GM12878 (cell line): ENCODE data around the gene ADGRG4. TPM values are rescaled to one million over a fixed set of nuclear protein-coding genes. Genes with fewer than 3 reads are reported as not detected.

Experiments
- ATAC-seq: fragments of 200-7000 bp; cut with Tn5 transposase; 3 replicates; pipeline ENCODE4 v1.9.1; 2020; ENCODE audit warnings: mild to moderate bottlenecking, moderate library complexity
- BruUV-seq: library from RNA; stranded (reverse); fragments of 400-500 nt; replicated peaks from 2 replicates; lab custom pipeline; 2021; lab: Mats Ljungman, UMichigan
- CTCF ChIA-PET: fragments of 300-600 bp; sonication (Branson Sonifier 250); formaldehyde crosslinking; extraction: SDS; loops from one replicate; lab custom pipeline; 2021; ENCODE audit warnings: inconsistent platforms; lab: Yijun Ruan, JAX
- POLR2A ChIA-PET: fragments of 350-600 bp; formaldehyde crosslinking; extraction: SDS; loops from one replicate; lab custom pipeline; 2021; ENCODE audit warnings: inconsistent platforms; lab: Charles Lee
- RAD21 ChIA-PET: fragments of 300-600 bp; sonication (Branson Sonifier 250); formaldehyde crosslinking; loops from one replicate; lab custom pipeline; 2023; ENCODE audit warnings: antibody characterized with exemption; ENCODE audit not compliant: unreplicated experiment; lab: Charles Lee
- SMC1A ChIA-PET: fragments of 300-600 bp; sonication (Branson Sonifier 250); formaldehyde crosslinking; loops from one replicate; lab custom pipeline; 2023; ENCODE audit not compliant: unreplicated experiment, uncharacterized antibody; lab: Charles Lee
- DNase-seq: peaks from one replicate; pipeline ENCODE4 v3.0.0-alpha.2; 2011; ENCODE audit warnings: low read depth, low spot score
- FAIRE-seq: peaks from 3 replicates; lab custom pipeline; 2011; peaks lifted over from hg19 to GRCh38; lab: Jason Lieb, UNC
- H2AFZ ChIP-seq: 2 replicates; pipeline ENCODE4 v1.6.0; 2011; ENCODE audit warnings: low read depth, low read length, control low read depth; ENCODE audit not compliant: control insufficient read depth
- H3K27ac ChIP-seq: 2 replicates; pipeline ENCODE4 v1.5.1; 2011; ENCODE audit warnings: control low read depth; ENCODE audit not compliant: control insufficient read depth, insufficient read depth
- H3K27me3 ChIP-seq, 2 experiments: replicated peaks in 1 of 2; 2 replicates each; pipeline versions ENCODE4 v1.6.0 to v1.6.1; 2011; ENCODE audit warnings: low read length in 1 of 2; ENCODE audit not compliant: control insufficient read depth in 2 of 2, insufficient read depth in 2 of 2
- H3K36me3 ChIP-seq, 2 experiments: 2 replicates each; pipeline ENCODE4 v1.5.1; 2011; ENCODE audit warnings: low read length in 1 of 2; ENCODE audit not compliant: control insufficient read depth in 2 of 2, insufficient read depth in 2 of 2
- H3K4me1 ChIP-seq: 2 replicates; pipeline ENCODE4 v1.6.1; 2011; ENCODE audit warnings: mild to moderate bottlenecking, low read length, moderate library complexity, mixed read lengths; ENCODE audit not compliant: control insufficient read depth, insufficient read depth
- H3K4me2 ChIP-seq: 2 replicates; pipeline ENCODE4 v1.6.0; 2011; ENCODE audit warnings: control low read depth; ENCODE audit not compliant: control insufficient read depth, insufficient read depth
- H3K4me3 ChIP-seq: fragments of 200-600 bp; sonication (generic); 2 replicates; pipeline ENCODE4 v1.5.1; 2016
- H3K79me2 ChIP-seq: 2 replicates; pipeline ENCODE4 v1.6.0; 2011; ENCODE audit warnings: low read length; ENCODE audit not compliant: control insufficient read depth, insufficient read depth
- H3K9ac ChIP-seq: 2 replicates; pipeline ENCODE4 v1.8.0; 2011; ENCODE audit warnings: low read length, control low read depth, mixed read lengths; ENCODE audit not compliant: control insufficient read depth, insufficient read depth
- H3K9me3 ChIP-seq: replicated peaks from 3 replicates; pipeline ENCODE4 v1.5.1; 2011; ENCODE audit warnings: mild to moderate bottlenecking, low read length; ENCODE audit not compliant: control insufficient read depth, insufficient read depth
- H4K20me1 ChIP-seq: 2 replicates; pipeline ENCODE4 v1.6.0; 2011; ENCODE audit not compliant: control insufficient read depth, insufficient read depth
- ASH2L ChIP-seq: fragments of 300-600, 200-600 bp; sonication (generic); IDR thresholded peaks from 2 replicates; pipeline ENCODE4 v1.6.1; 2017; ENCODE audit warnings: low read depth, mild to moderate bottlenecking, borderline replicate concordance
- CBX3 ChIP-seq: fragments of 200-600 bp; sonication (generic); IDR thresholded peaks from 2 replicates; pipeline ENCODE4 v1.6.1; 2016; ENCODE audit warnings: low read depth, borderline replicate concordance
- CHD2 ChIP-seq: IDR thresholded peaks from 2 replicates; pipeline ENCODE4 v1.6.1; 2011; ENCODE audit warnings: low read depth, low read length, improper control_type of control experiment, borderline replicate concordance
- CREM ChIP-seq: IDR thresholded peaks from 2 replicates; pipeline ENCODE4 v1.6.1; 2014; ENCODE audit warnings: antibody characterized with exemption, low read depth
- EGR1 ChIP-seq, 2 experiments: IDR thresholded peaks; 1 replicate in 1 of 2; 2 replicates in 1 of 2; pipeline ENCODE4 v1.6.1; 2011 to 2012; ENCODE audit warnings: low read depth in 2 of 2, low read length in 2 of 2, borderline replicate concordance in 1 of 2, mild to moderate bottlenecking in 1 of 2, moderate library complexity in 1 of 2
- FOS ChIP-seq: IDR thresholded peaks from 3 replicates; pipeline ENCODE4 v1.6.1; 2011; ENCODE audit warnings: borderline replicate concordance; ENCODE audit not compliant: insufficient read length; ENCODE audit errors: extremely low read depth
- MTA3 ChIP-seq: IDR thresholded peaks from 2 replicates; pipeline ENCODE4 v1.6.1; 2012; ENCODE audit warnings: low read length, inconsistent platforms, borderline replicate concordance
- NR2C1 ChIP-seq: fragments of 450-650 bp; IDR thresholded peaks from 2 replicates; pipeline ENCODE4 v1.6.1; 2017; ENCODE audit warnings: antibody characterized with exemption, mild to moderate bottlenecking, moderate library complexity
- RAD21 ChIP-seq: IDR thresholded peaks from 2 replicates; pipeline ENCODE4 v1.6.1; 2011; ENCODE audit warnings: mild to moderate bottlenecking, low read depth, low read length, moderate library complexity; ENCODE audit not compliant: insufficient read depth
- RAD51 ChIP-seq: fragments of 450-650 bp; IDR thresholded peaks from 2 replicates; pipeline ENCODE4 v1.6.1; 2016; ENCODE audit warnings: moderate library complexity, mild to moderate bottlenecking, inconsistent platforms
- RB1 ChIP-seq: fragments of 450-650 bp; formaldehyde crosslinking; IDR thresholded peaks from 2 replicates; pipeline ENCODE4 v1.6.1; 2017; ENCODE audit warnings: mild to moderate bottlenecking, borderline replicate concordance
- SMC3 ChIP-seq: IDR thresholded peaks from 2 replicates; pipeline ENCODE4 v1.6.1; 2011; ENCODE audit warnings: low read length, improper control_type of control experiment, borderline replicate concordance
- SP1 ChIP-seq: IDR thresholded peaks from one replicate; pipeline ENCODE4 v1.6.1; 2011; ENCODE audit warnings: low read depth, low read length
- SRF ChIP-seq, 2 experiments: IDR thresholded peaks; 2 replicates each; pipeline ENCODE4 v1.6.1; 2011; ENCODE audit warnings: low read depth in 2 of 2, low read length in 2 of 2, mild to moderate bottlenecking in 1 of 2, moderate library complexity in 1 of 2
- USF1 ChIP-seq: IDR thresholded peaks from 2 replicates; pipeline ENCODE4 v1.6.1; 2011; ENCODE audit warnings: borderline replicate concordance, low read depth, mild to moderate bottlenecking, moderate library complexity, mixed read lengths, low read length; ENCODE audit not compliant: insufficient read depth; ENCODE audit errors: extremely low read length
- ZNF217 ChIP-seq: fragments of 450-650 bp; IDR thresholded peaks from 2 replicates; pipeline ENCODE4 v1.6.1; 2017; ENCODE audit warnings: antibody characterized with exemption, mild to moderate bottlenecking
- ZNF24 ChIP-seq: fragments of 450-650 bp; IDR thresholded peaks from 2 replicates; pipeline ENCODE4 v1.6.1; 2017; ENCODE audit warnings: antibody characterized with exemption, mild to moderate bottlenecking
- WGBS: methylation state at CpG from one replicate; pipeline ENCODE4 v1.1.6; 2016; ENCODE audit warnings: low lambda C conversion rate; ENCODE audit not compliant: insufficient replicate concordance, insufficient coverage; ENCODE audit errors: missing lambda C conversion rate; 5-methylcytosine and 5-hydroxymethylcytosine counted together
- in situ Hi-C: fragments of 300-500 bp; cut with MboI; formaldehyde crosslinking; loops from 9 replicates; pipeline ENCODE4 v1.14.3; 2018; ENCODE audit warnings: mixed read lengths
- intact Hi-C: fragments of 100-400 bp; cut with micrococcal nuclease; formaldehyde crosslinking; loops from one replicate; pipeline ENCODE4 v1.14.2; 2022; ENCODE audit not compliant: unreplicated experiment
- polyA plus RNA-seq, 11 experiments: library from polyadenylated mRNA; depleted of rRNA in 4 of 11; unstranded in 6 of 11; stranded (reverse) in 5 of 11; fragments of >200 nt; fragmentation: Nextera tagmentation in 4 of 11; fragmentation: Illumina TruSeq in 1 of 11; extraction: Ambion mirVana in 4 of 11; extraction: Trizol in 1 of 11; gene quantifications; 1 replicate in 1 of 11; 2 replicates in 10 of 11; pipeline versions ENCODE4 v1.2.1 to v1.2.3, GENCODE V29; 2011 to 2016; ENCODE audit warnings: inconsistent platforms in 2 of 11, missing spikeins in 2 of 11, low read depth in 1 of 11
- total RNA-seq, 4 experiments: library from RNA; depleted of rRNA in 3 of 4; stranded (reverse); fragments of >200 nt in 3 of 4; fragmentation: Illumina TruSeq in 1 of 4; extraction: Trizol in 1 of 4; gene quantifications; 2 replicates each; pipeline versions ENCODE4 v1.2.1 to v1.2.3, GENCODE V29; 2013 to 2021

ADGRG4 gene
- total and polyA plus RNA-seq, 10 of the 15 experiments (the other 5 are each of a cell fraction or from before 2014, with no cell fraction given), result not detected

- ATAC-seq, result no peak
- WGBS, result 0% methylated on average over 1 of the region's 1 CpG
- Histone ChIP-seq H3K27ac (no peak overlapping the region), H3K9me3 (no peaks in the 10 kb centered on the region), H4K20me1 (no peaks in the 10 kb centered on the region), H2AFZ (no peak overlapping the region), H3K27me3 (no peaks in the 10 kb centered on the region), H3K4me3 (no peak overlapping the region), H3K4me1 (no peaks in the 10 kb centered on the region), H3K9ac (no peak overlapping the region), H3K79me2 (no peaks in the 10 kb centered on the region)
- intact Hi-C loops, result no loop called here
- RAD21 ChIA-PET, result no interaction called here
- SMC1A ChIA-PET, result no interaction called here
- CTCF ChIA-PET, result no interaction called here
- in situ Hi-C loops, result no loop called here
- no TSS peak for BruUV-seq
- TF ChIP-seq FOS, result no peak
- TF ChIP-seq, all 136 proteins: peak for 0
- POLR2A ChIA-PET, result no interaction called here
- FAIRE-seq (no peak), DNase-seq (no peak)
- Histone ChIP-seq H3K36me3 (no peaks in the 10 kb centered on the region), H3K4me2 (no peak overlapping the region)
Measured at GRCh38 chrX:136347706-136348105, 46.9 kb downstream of the ADGRG4 start.

GRCh38 chrX:136353526-136354093 lies 52.8 kb downstream of the ADGRG4 start:
- no peak overlapping the region for H3K4me3 ChIP-seq
- H3K9me3 ChIP-seq, result no peaks in the 10 kb centered on the region
- no peaks in the 10 kb centered on the region for H4K20me1 ChIP-seq
- DNase-seq, result no peak
- WGBS, result 24% methylated on average over 4 of the region's 4 CpGs
- H3K27me3 ChIP-seq, result no peaks in the 10 kb centered on the region; a peak in 1 of 4 replicates
- TF ChIP-seq MTA3, result no peak
- no peak for TF ChIP-seq ZNF217
- no peak for TF ChIP-seq SP1
- TF ChIP-seq USF1, result no peak
- TF ChIP-seq RAD51, result no peak
- TF ChIP-seq RAD21, result no peak
- no peak for TF ChIP-seq NR2C1
- no peak for TF ChIP-seq RB1
- no peak for TF ChIP-seq SRF (IDR thresholded peaks at IDR 0.05; ENCODE audit: low read depth in 2 of 2, low read length in 2 of 2)
- no peak for TF ChIP-seq SMC3
- TF ChIP-seq EGR1 (IDR thresholded peaks at IDR 0.05; ENCODE audit: borderline replicate concordance in 1 of 2, low read depth in 2 of 2, low read length in 2 of 2), result no peak
- no peak for TF ChIP-seq CREM
- TF ChIP-seq CHD2, result no peak
- no peak for TF ChIP-seq ZNF24
- no peak for TF ChIP-seq CBX3
- TF ChIP-seq ASH2L, result no peak
- POLR2A ChIA-PET, result no interaction called here
- H3K4me2 ChIP-seq, result no peak overlapping the region
- no peak overlapping the region for H3K9ac ChIP-seq
- CTCF ChIA-PET, result no interaction called here
- no peak for FAIRE-seq
- H3K4me1 ChIP-seq, result no peaks in the 10 kb centered on the region
- SMC1A ChIA-PET, result no interaction called here
- intact Hi-C loops, result no loop called here
- no TSS peak for BruUV-seq
- no peaks in the 10 kb centered on the region; a peak in 1 of 4 replicates for H3K36me3 ChIP-seq
- no peaks in the 10 kb centered on the region for H3K79me2 ChIP-seq
- no peak overlapping the region for H3K27ac ChIP-seq
- in situ Hi-C loops, result no loop called here
- H2AFZ ChIP-seq, result no peak overlapping the region
- ATAC-seq, result no peak
- RAD21 ChIA-PET, result no interaction called here
